HK-2 (cell line): ENCODE measurements around the gene ERVW-1.

Experiments used
- DNase-seq: peaks from one replicate; pipeline ENCODE4 v3.0.0-alpha.2; 2018; ENCODE audit not compliant: unreplicated experiment

ERVW-1 gene

DNA sequence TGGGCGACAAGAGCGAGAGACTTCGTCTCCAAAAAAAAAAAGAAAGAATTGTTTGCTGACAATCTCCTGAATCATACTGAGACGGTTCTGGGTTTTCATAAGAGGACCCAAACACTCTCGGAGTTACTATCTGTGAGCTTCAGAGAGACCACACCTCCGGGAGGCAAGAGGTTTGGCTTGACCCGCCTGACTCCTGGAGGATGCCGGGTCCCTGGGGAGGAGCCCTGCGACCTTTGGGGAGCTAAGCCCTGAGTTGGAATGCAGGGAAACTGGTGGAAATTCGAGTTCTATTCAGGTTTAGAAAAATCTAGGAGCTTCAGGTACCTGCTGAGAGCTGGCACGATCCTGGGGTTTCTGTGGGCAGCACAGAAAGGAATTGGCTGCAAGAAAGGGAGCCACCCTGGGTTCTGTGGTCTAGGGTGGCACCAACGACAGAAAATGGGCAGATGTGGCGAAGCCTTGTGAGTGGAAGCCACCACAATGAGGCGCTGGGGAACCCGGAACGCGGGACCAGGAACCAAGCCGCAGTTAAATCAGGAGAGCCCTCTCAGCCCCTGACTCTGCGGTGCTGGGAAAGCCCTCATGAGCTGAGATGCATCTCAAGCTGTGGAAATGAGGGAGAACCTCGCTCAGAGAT is 52.3 kb downstream of the ERVW-1 start:
- no peak for DNase-seq

DNA sequence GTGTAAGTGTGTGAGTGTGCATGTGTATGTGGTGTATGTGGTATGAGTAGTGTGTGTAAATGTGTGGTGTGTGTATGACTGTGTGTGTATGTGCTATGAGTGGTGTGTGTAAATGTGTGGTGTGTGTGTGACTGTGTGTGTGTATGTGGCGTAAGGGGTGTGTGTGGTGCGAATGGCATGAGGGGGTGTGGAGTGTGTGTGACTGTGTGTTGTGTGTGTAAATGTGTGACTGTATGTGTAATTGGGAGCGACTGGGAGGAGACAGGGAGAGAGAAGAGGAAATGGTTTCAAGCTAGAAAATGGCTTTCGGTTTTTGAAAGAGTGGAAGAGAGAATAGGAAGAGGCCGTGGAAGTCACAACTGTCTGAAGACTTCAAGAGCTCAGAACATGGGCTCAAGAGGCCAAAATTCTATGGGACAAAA is 54.0 kb downstream of the ERVW-1 start:
- DNase-seq: no peak

DNA sequence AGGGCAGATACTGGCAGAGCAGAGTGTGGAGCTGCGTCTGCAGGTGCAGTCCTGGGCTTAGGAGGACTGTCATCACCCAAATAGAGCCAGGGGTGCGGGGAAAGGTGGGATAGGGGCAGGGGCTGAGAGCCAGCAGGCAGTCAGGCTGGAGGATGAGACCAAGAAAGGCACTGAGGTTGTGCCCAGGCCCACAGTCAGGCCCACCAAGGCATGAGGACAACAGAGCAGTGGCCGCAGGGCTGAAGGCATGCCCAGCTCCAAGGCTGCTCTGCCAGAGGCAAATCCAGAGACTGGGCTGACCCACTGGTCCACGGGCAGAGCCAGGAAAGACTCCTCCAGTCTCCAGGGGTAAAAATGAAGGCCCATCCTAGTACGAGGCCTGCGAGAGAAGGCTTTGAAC is 54.8 kb downstream of the ERVW-1 start:
- DNase-seq: no peak

DNA sequence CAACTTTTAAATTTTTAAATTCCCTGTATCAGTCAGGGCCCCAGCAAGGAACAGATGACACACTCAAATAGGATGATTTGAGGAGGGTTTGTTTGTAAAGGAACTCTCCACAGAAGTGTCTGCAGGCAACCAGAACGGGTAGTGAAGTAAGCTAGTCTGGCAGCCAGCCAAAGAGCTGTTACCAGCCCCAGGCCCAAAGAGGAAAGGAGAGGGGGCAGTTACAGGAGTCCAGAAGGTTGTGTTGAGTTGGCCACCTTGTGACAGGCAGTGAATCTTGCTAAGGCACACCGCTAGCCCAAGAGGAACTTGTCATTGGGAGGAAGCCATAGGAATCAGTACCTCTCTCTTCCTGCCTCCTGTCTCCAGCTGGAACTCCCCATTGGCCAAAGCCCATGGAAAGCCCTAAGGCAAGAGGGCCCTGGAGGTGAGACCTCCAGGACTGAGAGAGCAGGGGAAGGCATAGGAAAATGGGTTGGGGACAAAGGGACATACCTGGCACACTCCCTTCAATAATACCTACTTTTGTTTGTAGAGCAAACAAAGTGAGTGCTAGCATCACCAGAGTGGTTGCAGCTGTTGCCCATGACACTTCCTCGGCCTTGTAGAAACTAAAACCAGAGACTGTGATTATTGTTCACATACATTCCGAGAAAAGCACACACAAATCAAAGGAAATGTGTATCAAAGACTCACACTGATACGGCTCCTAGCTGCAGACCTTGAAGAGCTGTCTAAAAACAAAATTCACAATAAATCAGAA is 55.9 kb downstream of the ERVW-1 start:
- no peak for DNase-seq
